ENCODE results near the gene ARID5A. TPM values are rescaled to one million over a fixed set of nuclear protein-coding genes. Genes with fewer than 3 reads are reported as not detected.

ARID5A gene
- total RNA-seq, 4 donors from 2014 or later = 12.6 to 26.0 (median 22.1) TPM

GRCh38 chr2:96517079-96517478 is 19.5 kb upstream of the ARID5A start:
- TF ChIP-seq CTCF (IDR thresholded peaks at IDR 0.05; ENCODE audit: low read depth) = no peak

DNA sequence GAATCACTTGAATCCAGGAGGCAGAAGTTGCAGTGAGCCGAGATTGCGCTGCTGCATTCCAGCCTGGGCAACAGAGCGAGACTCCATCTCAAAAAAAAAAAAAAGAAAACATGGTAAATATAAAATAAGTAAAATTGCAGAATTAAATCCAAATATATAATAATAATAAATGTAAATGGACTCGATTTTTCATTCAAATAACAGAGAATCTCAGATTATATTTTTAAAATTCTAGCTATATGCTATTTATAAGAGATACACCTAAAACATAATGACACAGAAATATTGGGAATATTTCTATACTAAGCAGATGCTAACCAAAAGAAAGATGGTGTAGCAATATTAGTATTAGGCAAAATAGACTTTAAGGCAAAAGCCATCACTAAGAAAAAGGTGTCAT is 16.3 kb upstream of the ARID5A start:
- no peak for TF ChIP-seq CTCF (IDR thresholded peaks at IDR 0.05; ENCODE audit: low read depth)

DNA sequence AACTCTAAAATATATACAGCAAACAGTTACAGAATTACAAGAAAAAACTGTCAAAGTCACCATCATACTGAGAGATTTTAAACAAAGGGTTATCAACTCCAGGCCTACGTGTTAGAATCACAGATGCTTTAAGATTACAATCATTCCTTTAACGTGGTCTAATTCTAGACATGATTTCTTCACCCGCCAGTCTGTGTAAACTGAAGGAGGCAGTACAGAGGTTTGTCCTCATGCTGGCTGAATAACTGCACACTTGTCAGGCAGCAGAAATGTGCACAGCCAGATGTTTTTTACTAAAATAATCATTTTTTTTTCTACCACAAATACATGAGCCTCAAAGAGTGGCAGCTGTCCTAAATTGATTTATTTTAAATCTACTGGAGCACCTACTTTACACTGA is 15.9 kb upstream of the ARID5A start:
- no peak for TF ChIP-seq CTCF (IDR thresholded peaks at IDR 0.05; ENCODE audit: low read depth)

- no peak for TF ChIP-seq CTCF (IDR thresholded peaks at IDR 0.05; ENCODE audit: low read depth)
Measured at GRCh38 chr2:96521219-96521618, 15.3 kb upstream of the ARID5A start.

DNA sequence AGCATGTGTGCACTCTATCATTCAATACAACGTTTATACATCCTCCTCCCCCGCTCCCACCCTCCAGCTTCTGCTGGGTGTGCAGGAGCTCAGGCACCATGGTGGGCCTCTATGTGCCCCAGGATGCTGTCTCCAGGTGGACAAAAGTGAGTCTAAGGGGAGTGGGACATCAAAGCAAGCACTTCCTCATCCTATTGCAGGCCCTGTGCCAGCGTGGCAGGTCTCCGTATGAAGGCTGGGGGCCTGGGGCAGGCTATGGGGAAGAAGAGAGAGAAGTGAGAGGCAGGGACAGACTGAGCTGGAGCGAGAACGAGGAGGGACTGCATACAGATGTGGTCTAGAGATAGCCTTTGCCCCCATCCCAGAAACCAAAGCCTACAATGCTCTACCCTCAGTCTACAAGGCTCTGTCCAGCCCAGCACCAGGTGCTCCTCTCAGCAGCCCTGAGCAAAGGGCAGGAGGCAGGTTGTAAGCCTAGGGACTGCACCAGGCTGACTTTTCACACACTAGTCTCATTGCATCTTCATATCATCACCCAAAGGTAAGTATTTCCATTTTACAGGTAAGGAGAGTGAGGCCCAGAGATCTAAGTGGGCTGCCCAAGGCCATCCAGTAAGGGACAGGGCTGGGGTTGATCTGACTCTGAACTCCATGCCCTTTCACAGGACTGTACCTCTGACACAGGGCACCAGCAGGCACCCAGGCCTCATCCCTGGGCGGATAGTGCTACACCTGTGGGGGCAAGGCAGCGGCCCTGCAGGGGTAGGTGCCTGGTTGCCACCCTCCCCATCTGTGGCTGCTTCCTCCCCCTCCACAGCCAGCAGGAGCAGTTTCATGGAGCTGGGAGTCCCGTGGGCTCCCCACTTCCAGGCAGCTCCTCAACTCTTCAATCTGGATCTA is 14.0 kb upstream of the ARID5A start:
- no peak for TF ChIP-seq CTCF (IDR thresholded peaks at IDR 0.05; ENCODE audit: low read depth)

GRCh38 chr2:96523659-96524481 is 12.7 kb upstream of the ARID5A start:
- no peak for TF ChIP-seq CTCF (IDR thresholded peaks at IDR 0.05; ENCODE audit: low read depth)
